ENCODE measurements around the gene LIMCH1. TPM values are rescaled to one million over a fixed set of nuclear protein-coding genes. Genes with fewer than 3 reads are reported as not detected.
A peak's percentile ranks its signal among the peaks of the same experiment; 100 is the strongest.

The LIMCH1 gene
- total and polyA plus RNA-seq, 2 of the 8 experiments (the other 6 are each of a cell fraction or from before 2014, with no cell fraction given), result 2.7 to 3.0 TPM

DNA sequence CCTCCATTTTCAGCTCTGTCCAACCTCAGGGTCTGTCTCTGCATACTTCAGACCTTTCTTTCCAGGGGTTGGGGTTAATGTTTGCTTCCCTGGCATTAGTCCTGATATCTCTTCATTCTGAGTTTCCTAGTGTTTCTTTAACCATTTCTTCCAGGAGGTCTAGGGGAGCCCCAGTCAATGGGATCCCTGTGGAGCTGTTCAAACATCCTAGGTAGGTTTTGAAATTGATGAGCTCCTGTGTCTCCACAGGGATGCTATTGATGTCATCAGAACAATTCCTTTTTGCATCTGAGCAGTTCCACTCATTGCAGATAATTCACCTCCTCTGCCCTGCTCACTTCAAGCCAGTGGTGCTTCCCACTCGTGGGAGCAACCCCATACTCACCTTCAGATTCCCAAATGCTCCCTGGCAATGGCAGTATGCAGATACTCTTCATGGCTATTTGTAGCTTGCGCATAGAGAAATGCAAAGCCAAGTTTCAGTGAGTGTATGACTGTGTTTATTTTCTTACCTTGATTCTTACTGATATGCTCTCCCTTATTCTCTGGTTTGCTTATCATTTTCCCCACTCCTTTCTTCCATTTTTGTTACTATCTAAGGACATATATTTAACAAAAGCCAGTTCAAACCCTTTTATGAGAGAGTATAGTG is 33.7 kb upstream of the LIMCH1 start:
- no peaks in the 10 kb centered on the region for H3K79me1 ChIP-seq (ENCODE audit: low read depth, low read length)
- POLR2A ChIA-PET (ENCODE audit: partially characterized antibody), result interaction anchor here (1.2 kb wide), 1 partner anchor 9 kb away, joined by 3 read pairs; no protein-coding TSS in a partner anchor
- peaks cover 0 to 7% (median 1%) of the 10 kb centered on the region in 4 experiments; a peak in 3 of 7 replicates for H3K4me1 ChIP-seq (replicated peaks in 1 of 4; ENCODE audit: control insufficient read depth in 3 of 4, insufficient read depth in 4 of 4, low read length in 3 of 4)
- H2BK12ac ChIP-seq (ENCODE audit: low read depth, low read length), result no peak overlapping the region
- no peak overlapping the region; the same call in 1 of the 2 replicates for H2BK20ac ChIP-seq (ENCODE audit: low read length)
- 56% methylated on average over 2 of the region's 2 CpGs; no CpG with 5 or more reads in 1 of the 2 experiments for WGBS, 2 experiments (ENCODE audit: extremely low coverage in 1 of 2, insufficient coverage in 1 of 2, insufficient read length in 1 of 2, insufficient replicate concordance in 2 of 2, low coverage in 1 of 2, low lambda C conversion rate in 2 of 2, missing lambda C conversion rate in 1 of 2)
- H4K20me1 ChIP-seq (replicated peaks in 1 of 2; ENCODE audit: control insufficient read depth in 1 of 2, insufficient read depth in 2 of 2, low read length in 2 of 2), result no peaks in the 10 kb centered on the region
- peak overlapping the region in 1 of 2 experiments; percentile 13; a peak in 2 of 4 replicates for H3K4me2 ChIP-seq (ENCODE audit: insufficient read depth in 1 of 2, low read depth in 2 of 2, low read length in 2 of 2)
- no peak overlapping the region for H3K9ac ChIP-seq (replicated peaks in 1 of 4; ENCODE audit: extremely low read depth in 1 of 4, low read depth in 3 of 4, low read length in 3 of 4)
- no peak overlapping the region for H4K8ac ChIP-seq (ENCODE audit: extremely low read depth, insufficient read depth, low read length)
- no peak overlapping the region for H2AFZ ChIP-seq (ENCODE audit: low read length)
- no peak overlapping the region for H3K56ac ChIP-seq (replicated peaks; ENCODE audit: insufficient read length, low read depth, low read length)
- no peak overlapping the region for H4K5ac ChIP-seq (ENCODE audit: insufficient read length, low read depth, low read length)
- H3K14ac ChIP-seq (ENCODE audit: insufficient read length), result no peak overlapping the region
- H2AK5ac ChIP-seq (ENCODE audit: low read depth, low read length), result no peak overlapping the region
- no peak overlapping the region for H3K4ac ChIP-seq (replicated peaks; ENCODE audit: insufficient read length, low read depth, low read length)
- no peak overlapping the region for H2BK120ac ChIP-seq (replicated peaks; ENCODE audit: low read depth, low read length)
- no peak overlapping the region for H3K4me3 ChIP-seq (ENCODE audit: extremely low read depth in 1 of 4, insufficient read depth in 2 of 4, low read depth in 3 of 4, low read length in 4 of 4)
- CTCF ChIA-PET (ENCODE audit: partially characterized antibody), result interaction anchor here (1.4 kb wide), 1 partner anchor 11 kb away, joined by 4 read pairs; no protein-coding TSS in a partner anchor
- H3K79me2 ChIP-seq (ENCODE audit: control insufficient read depth in 1 of 2, insufficient read depth in 2 of 2, low read length in 2 of 2), result no peaks in the 10 kb centered on the region
- H3K23ac ChIP-seq (ENCODE audit: insufficient read length), result no peak overlapping the region
- FAIRE-seq, result no peak
- H3K18ac ChIP-seq (ENCODE audit: extremely low read depth, low read length), result no peak overlapping the region
- H2BK5ac ChIP-seq (ENCODE audit: low read depth, low read length), result no peak overlapping the region
- no peaks in the 10 kb centered on the region for H3K9me3 ChIP-seq (ENCODE audit: insufficient read depth in 2 of 2, low read depth in 1 of 2, low read length in 1 of 2)
- no peak overlapping the region for H4K91ac ChIP-seq (replicated peaks; ENCODE audit: insufficient read length, low read length)
- no peak overlapping the region for H2BK15ac ChIP-seq (ENCODE audit: low read length)
- no peaks in the 10 kb centered on the region; the same call in 1 of the 2 replicates for H3K23me2 ChIP-seq (ENCODE audit: low read depth, low read length)
- H3K27me3 ChIP-seq (replicated peaks in 1 of 4; ENCODE audit: control insufficient read depth in 3 of 4, extremely low read depth in 1 of 4, insufficient read depth in 3 of 4, low read length in 3 of 4), result no peaks in the 10 kb centered on the region
- no peak overlapping the region for H3K27ac ChIP-seq (ENCODE audit: low read depth, low read length)
- H3K36me3 ChIP-seq (ENCODE audit: control insufficient read depth in 2 of 4, insufficient read depth in 4 of 4, low read length in 3 of 4), result no peaks in the 10 kb centered on the region; a peak in 1 of 8 replicates
- no peak for DNase-seq (ENCODE audit: low read depth in 1 of 2, low spot score in 2 of 2)
- TF ChIP-seq TCF12 (IDR thresholded peaks at IDR 0.05; ENCODE audit: low read depth, low read length) (no peak), HDAC6 (IDR thresholded peaks at IDR 0.05; ENCODE audit: low read depth, low read length) (no peak)
